ENCODE results near the gene ATP2B2. TPM values are rescaled to one million over a fixed set of nuclear protein-coding genes. Genes with fewer than 3 reads are reported as not detected.

ATP2B2 gene
- total RNA-seq, 1 experiment from 2014 or later, result not detected

GRCh38 chr3:10279384-10280176, 225.8 kb downstream of the ATP2B2 start:
- DNase-seq (ENCODE audit: low read depth), result no peak

GRCh38 chr3:10278501-10278900, 226.9 kb downstream of the ATP2B2 start:
- no peak for DNase-seq (ENCODE audit: low read depth)

GRCh38 chr3:10277115-10277625, 228.2 kb downstream of the ATP2B2 start:
- DNase-seq (ENCODE audit: low read depth), result no peak

- DNase-seq (ENCODE audit: low read depth), result no peak
Observed at GRCh38 chr3:10274601-10275000, 230.8 kb downstream of the ATP2B2 start.

Other genes starting within 250 kb of the ATP2B2 start
- not detected in 2 replicates for gene GHRL, start 212.6 kb downstream of the ATP2B2 start, total RNA-seq (2014; rRNA removed; shearing (Covaris generic))
- gene SEC13, start 184.5 kb downstream of the ATP2B2 start, total RNA-seq (2014; rRNA removed; shearing (Covaris generic)), result 119 and 137 TPM in 2 replicates